HG03280 (cell line): ENCODE results near the gene FEZ2.
A peak's percentile ranks its signal among the peaks of the same experiment; 100 is the strongest.

Experiments used
- ATAC-seq: cut with Tn5 transposase; IDR thresholded peaks from one replicate; pipeline ENCODE4 v1.9.1; 2021; ENCODE audit warnings: mild to moderate bottlenecking, moderate library complexity; ENCODE audit not compliant: unreplicated experiment

FEZ2 gene

GRCh38 chr2:36534275-36534799 lies 63.6 kb downstream of the FEZ2 start:
- ATAC-seq: no peak

GRCh38 chr2:36530983-36531354 lies 67.0 kb downstream of the FEZ2 start:
- ATAC-seq: no peak

- ATAC-seq: peak; percentile 49
Measured at GRCh38 chr2:36530178-36530982, 67.6 kb downstream of the FEZ2 start.

GRCh38 chr2:36528766-36529392 lies 69.1 kb downstream of the FEZ2 start:
- peak; percentile 27 for ATAC-seq

- ATAC-seq: peak; percentile 75
Measured at GRCh38 chr2:36528274-36528673, 69.7 kb downstream of the FEZ2 start.

GRCh38 chr2:36526226-36526625 lies 71.7 kb downstream of the FEZ2 start:
- ATAC-seq: no peak

GRCh38 chr2:36525245-36525644 lies 72.7 kb downstream of the FEZ2 start:
- no peak for ATAC-seq

GRCh38 chr2:36523153-36523552 lies 74.8 kb downstream of the FEZ2 start:
- ATAC-seq: no peak

- ATAC-seq: no peak
Measured at GRCh38 chr2:36520431-36520830, 77.5 kb downstream of the FEZ2 start.

- ATAC-seq: no peak
Measured at GRCh38 chr2:36516136-36516870, 81.7 kb downstream of the FEZ2 start.

- no peak for ATAC-seq
Measured at GRCh38 chr2:36515538-36515937, 82.4 kb downstream of the FEZ2 start.

- ATAC-seq: no peak
Measured at GRCh38 chr2:36513661-36514060, 84.3 kb downstream of the FEZ2 start.

- ATAC-seq: no peak
Measured at GRCh38 chr2:36512705-36513104, 85.3 kb downstream of the FEZ2 start.

- peak; percentile 56 for ATAC-seq
Measured at GRCh38 chr2:36511858-36512603, 85.9 kb downstream of the FEZ2 start.

- no peak for ATAC-seq
Measured at GRCh38 chr2:36509075-36509474, 88.9 kb downstream of the FEZ2 start.

- peak; percentile 68 for ATAC-seq
Measured at GRCh38 chr2:36507408-36507812, 90.6 kb downstream of the FEZ2 start.
